HCT116 (cell line): ENCODE measurements around the gene CALN1. TPM values are rescaled to one million over a fixed set of nuclear protein-coding genes. Genes with fewer than 3 reads are reported as not detected.

Experiments
- ATAC-seq: fragments of 200-7000 bp; cut with Tn5 transposase; 2 replicates; pipeline ENCODE4 v1.9.1; 2020; ENCODE audit warnings: mild to moderate bottlenecking, moderate library complexity
- BruUV-seq: library from RNA; stranded (reverse); fragments of 400-500 nt; replicated peaks from 2 replicates; lab custom pipeline; 2021; lab: Mats Ljungman, UMichigan
- CTCF ChIA-PET: fragments of 300-600 bp; sonication (Branson Sonifier 250); formaldehyde crosslinking; loops from one replicate; lab custom pipeline; 2021; ENCODE audit warnings: antibody characterized with exemption; lab: Charles Lee
- POLR2A ChIA-PET: fragments of 300-600, 350-600 bp; sonication (Branson Sonifier 250); formaldehyde crosslinking; loops from one replicate; lab custom pipeline; 2021; ENCODE audit warnings: antibody characterized with exemption; lab: Charles Lee
- RAD21 ChIA-PET, 2 experiments: fragments of 300-600 bp; sonication (Branson Sonifier 250); formaldehyde crosslinking; loops; one replicate each; lab custom pipeline; 2023; ENCODE audit warnings: low total read pairs in 2 of 2; ENCODE audit not compliant: uncharacterized antibody in 2 of 2, unreplicated experiment in 2 of 2, low non-redundant PET in 1 of 2; lab: Charles Lee
- DNase-seq: peaks from one replicate; pipeline ENCODE4 v3.0.0-alpha.2; 2010; ENCODE audit warnings: low read depth, low spot score
- H2AFZ ChIP-seq: fragments of 200-600 bp; shearing (Covaris generic), sonication (generic); 2 replicates; pipeline ENCODE4 v1.6.1; 2017; ENCODE audit warnings: low read depth, mixed run types, mixed read lengths, antibody characterized with exemption, low read length; ENCODE audit not compliant: poor library complexity, severe bottlenecking
- H3K27ac ChIP-seq: 2 replicates; pipeline ENCODE4 v1.5.1; 2012; ENCODE audit warnings: low read depth, low read length
- H3K27me3 ChIP-seq: fragments of 200-600 bp; sonication (generic); 2 replicates; pipeline ENCODE4 v1.6.1; 2016; ENCODE audit warnings: mixed run types, low read length, mixed read lengths; ENCODE audit not compliant: insufficient read depth
- H3K36me3 ChIP-seq, 2 experiments: fragments of 200-500 bp in 1 of 2; fragments of 200-600 bp in 1 of 2; sonication (Bioruptor generic) in 1 of 2; sonication (generic) in 1 of 2; 2 replicates each; pipeline versions ENCODE4 v1.5.1 to v1.6.1; 2014 to 2016; ENCODE audit warnings: low read length in 2 of 2, inconsistent platforms in 1 of 2, mixed read lengths in 1 of 2, mixed run types in 1 of 2; ENCODE audit not compliant: insufficient read depth in 2 of 2, control insufficient read depth in 1 of 2
- H3K4me1 ChIP-seq, 2 experiments: fragments of 200-600 bp in 1 of 2; sonication (generic) in 1 of 2; 2 replicates each; pipeline versions ENCODE4 v1.5.1 to v1.6.1; 2012 to 2017; ENCODE audit warnings: low read length in 2 of 2, inconsistent platforms in 1 of 2, mild to moderate bottlenecking in 1 of 2, mixed read lengths in 1 of 2, mixed run types in 1 of 2, moderate library complexity in 1 of 2; ENCODE audit not compliant: insufficient read depth in 2 of 2, control insufficient read depth in 1 of 2
- H3K4me2 ChIP-seq: fragments of 200-600 bp; sonication (generic); 2 replicates; pipeline ENCODE4 v1.6.1; 2017; ENCODE audit warnings: mixed run types, low read length, mixed read lengths
- H3K4me3 ChIP-seq, 2 experiments: fragments of 200-600 bp in 1 of 2; sonication (generic) in 1 of 2; replicated peaks in 1 of 2; 2 replicates each; pipeline ENCODE4 v1.5.1; 2011 to 2016; ENCODE audit warnings: low read length in 2 of 2, control low read depth in 1 of 2, low read depth in 1 of 2, mild to moderate bottlenecking in 1 of 2, mixed read lengths in 1 of 2, mixed run types in 1 of 2
- H3K79me2 ChIP-seq: fragments of 200-600 bp; sonication (generic); 2 replicates; pipeline ENCODE4 v1.6.1; 2017; ENCODE audit warnings: mild to moderate bottlenecking, mixed run types, low read length, moderate library complexity, mixed read lengths; ENCODE audit not compliant: insufficient read depth
- H3K9ac ChIP-seq: fragments of 200-600 bp; sonication (generic); 2 replicates; pipeline ENCODE4 v1.6.1; 2016; ENCODE audit warnings: low read length, mixed read lengths
- H3K9me2 ChIP-seq: fragments of 200-600 bp; sonication (generic), shearing (Covaris generic); 2 replicates; pipeline ENCODE4 v1.6.1; 2017; ENCODE audit warnings: mixed run types, mild to moderate bottlenecking, moderate library complexity; ENCODE audit not compliant: insufficient read depth
- H3K9me3 ChIP-seq, 2 experiments: fragments of 200-500 bp in 1 of 2; fragments of 200-600 bp in 1 of 2; sonication (Bioruptor generic) in 1 of 2; sonication (generic) in 1 of 2; 2 replicates each; pipeline ENCODE4 v1.6.1; 2014 to 2017; ENCODE audit warnings: low read length in 2 of 2, mixed read lengths in 2 of 2, inconsistent platforms in 1 of 2, low read depth in 1 of 2, mild to moderate bottlenecking in 1 of 2, mixed run types in 1 of 2, moderate library complexity in 1 of 2; ENCODE audit not compliant: control insufficient read depth in 1 of 2, insufficient read depth in 1 of 2
- H4K20me1 ChIP-seq: fragments of 200-600 bp; sonication (generic), shearing (Covaris generic); 2 replicates; pipeline ENCODE4 v1.6.1; 2017; ENCODE audit warnings: mixed run types, mild to moderate bottlenecking, moderate library complexity; ENCODE audit not compliant: insufficient read depth
- ATF3 ChIP-seq: IDR thresholded peaks from 2 replicates; pipeline ENCODE4 v1.6.1; 2012
- CBX3 ChIP-seq: IDR thresholded peaks from 2 replicates; pipeline ENCODE4 v1.6.1; 2012; ENCODE audit warnings: low read depth
- CEBPB ChIP-seq: IDR thresholded peaks from 2 replicates; pipeline ENCODE4 v1.6.1; 2012; ENCODE audit warnings: low read depth
- ELF1 ChIP-seq: IDR thresholded peaks from 2 replicates; pipeline ENCODE4 v1.6.1; 2012; ENCODE audit warnings: low read depth, borderline replicate concordance
- EZH2 ChIP-seq: fragments of 200-600 bp; sonication (generic); IDR thresholded peaks from 2 replicates; pipeline ENCODE4 v1.6.1; 2017; ENCODE audit warnings: antibody characterized with exemption, mixed run types
- EZH2phosphoT487 ChIP-seq: fragments of 200-600 bp; IDR thresholded peaks from 2 replicates; pipeline ENCODE4 v1.6.1; 2018; ENCODE audit warnings: antibody characterized with exemption, borderline replicate concordance
- FOSL1 ChIP-seq: IDR thresholded peaks from 2 replicates; pipeline ENCODE4 v1.6.1; 2012; ENCODE audit warnings: low read depth
- JUND ChIP-seq: IDR thresholded peaks from 2 replicates; pipeline ENCODE4 v1.6.1; 2012
- MAX ChIP-seq: IDR thresholded peaks from 2 replicates; pipeline ENCODE4 v1.6.1; 2012
- RAD21 ChIP-seq: IDR thresholded peaks from 2 replicates; pipeline ENCODE4 v1.6.1; 2012; ENCODE audit warnings: low read depth, mild to moderate bottlenecking
- REST ChIP-seq: IDR thresholded peaks from 2 replicates; pipeline ENCODE4 v1.6.1; 2012; ENCODE audit warnings: low read depth
- SIN3A ChIP-seq: IDR thresholded peaks from 2 replicates; pipeline ENCODE4 v1.6.1; 2012; ENCODE audit warnings: low read depth
- SP1 ChIP-seq: IDR thresholded peaks from 2 replicates; pipeline ENCODE4 v1.6.1; 2012; ENCODE audit warnings: low read depth
- TCF7L2 ChIP-seq: IDR thresholded peaks from 2 replicates; pipeline ENCODE4 v1.7.0; 2011; ENCODE audit warnings: borderline replicate concordance, inconsistent platforms; ENCODE audit not compliant: insufficient read depth, insufficient read length; ENCODE audit errors: extremely low read depth
- YY1 ChIP-seq: IDR thresholded peaks from 2 replicates; pipeline ENCODE4 v1.6.1; 2011; ENCODE audit warnings: low read length, low read depth, moderate library complexity, mild to moderate bottlenecking; ENCODE audit not compliant: insufficient replicate concordance; ENCODE audit errors: extremely low read depth
- ZBTB33 ChIP-seq: IDR thresholded peaks from 2 replicates; pipeline ENCODE4 v1.6.1; 2011; ENCODE audit warnings: mild to moderate bottlenecking, low read length, moderate library complexity; ENCODE audit not compliant: insufficient replicate concordance; ENCODE audit errors: extremely low read depth
- ZNF274 ChIP-seq: fragments of 200-500 bp; sonication (Bioruptor generic); IDR thresholded peaks from 2 replicates; pipeline ENCODE4 v1.6.1; 2014; ENCODE audit warnings: mild to moderate bottlenecking, low read depth, low read length, inconsistent platforms
- intact Hi-C: fragments of 100-400 bp; cut with micrococcal nuclease; formaldehyde crosslinking; loops from 2 replicates; pipeline ENCODE4 v1.10.0; 2022
- total RNA-seq: library from RNA; stranded (reverse); gene quantifications from one replicate; pipeline ENCODE4 v1.2.1, GENCODE V29; 2021; ENCODE audit not compliant: unreplicated experiment

Gene CALN1
- total RNA-seq, 1 experiment from 2014 or later, result 0.17 TPM

GRCh38 chr7:71935674-71936073 is 476.5 kb downstream of the CALN1 start:
- Histone ChIP-seq H3K27ac (no peak overlapping the region), H2AFZ (no peak overlapping the region), H3K9me2 (no peaks in the 10 kb centered on the region), H3K9ac (no peak overlapping the region), H3K4me1 (no peaks in the 10 kb centered on the region), H3K27me3 (no peaks in the 10 kb centered on the region), H4K20me1 (no peaks in the 10 kb centered on the region), H3K4me2 (no peak overlapping the region), H3K4me3 (no peak overlapping the region), H3K36me3 (no peaks in the 10 kb centered on the region)
- BruUV-seq, result no TSS peak
- DNase-seq, result no peak
- RAD21 ChIA-PET, result no interaction called here
- no peak for ATAC-seq
- intact Hi-C loops, result no loop called here
- TF ChIP-seq TCF7L2 (no peak), ZBTB33 (no peak), YY1 (no peak), CBX3 (no peak), MAX (no peak), JUND (no peak), SP1 (no peak), ZNF274 (no peak), REST (no peak), ELF1 (no peak), EZH2phosphoT487 (no peak), EZH2 (no peak), SIN3A (no peak), ATF3 (no peak), RAD21 (no peak), FOSL1 (no peak), CEBPB (no peak)
- TF ChIP-seq, all 23 proteins: peak for 0
- ChIA-PET CTCF (no interaction called here), POLR2A (no interaction called here)
- peaks cover 7 to 8% of the 10 kb centered on the region in 2 experiments; a peak in 2 of 4 replicates for H3K9me3 ChIP-seq
- no peaks in the 10 kb centered on the region for H3K79me2 ChIP-seq
